ENCODE measurements around the gene TAS1R3. TPM values are rescaled to one million over a fixed set of nuclear protein-coding genes. Genes with fewer than 3 reads are reported as not detected.

Gene TAS1R3
- total RNA-seq, 3 donors from 2014 or later: 0.15 to 0.29 (median 0.19) TPM

DNA sequence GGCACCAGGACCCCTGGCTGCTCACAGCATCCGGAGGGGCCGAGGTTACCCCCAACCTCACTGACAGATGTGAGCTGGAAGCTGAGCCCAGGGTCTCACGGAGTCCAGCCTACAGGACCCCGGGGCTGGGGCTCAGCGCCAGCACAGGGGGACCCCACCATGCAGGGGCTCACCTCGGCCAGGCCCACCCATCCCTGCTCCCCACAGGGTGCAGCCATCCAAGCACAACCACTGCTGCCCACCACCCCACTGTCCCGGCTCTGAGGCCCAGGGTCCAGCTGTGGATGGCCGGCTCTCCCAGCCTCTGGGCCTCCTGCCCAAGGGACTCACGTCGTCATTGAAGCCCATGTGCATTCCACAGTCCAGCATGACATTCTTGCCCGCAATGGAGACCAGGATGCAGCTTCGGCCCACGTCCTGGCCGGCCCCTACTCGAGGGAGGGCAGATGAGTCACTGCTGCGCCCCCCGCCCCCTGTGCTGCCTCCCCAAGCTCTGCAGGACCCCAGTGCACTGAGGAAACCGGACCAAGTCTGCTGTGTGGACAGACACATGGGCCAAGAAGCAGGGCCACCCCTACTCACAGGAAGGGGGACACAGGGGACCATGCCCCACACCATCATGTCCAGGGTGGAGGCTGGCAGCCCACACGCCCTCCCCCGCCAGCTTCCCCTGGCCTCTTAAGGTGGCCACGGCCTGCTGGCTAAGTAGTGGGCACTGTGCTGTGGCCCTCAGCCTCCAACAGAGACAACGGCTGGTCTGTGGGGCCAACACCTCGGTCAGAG, 10.2 kb upstream of the TAS1R3 start:
- DNase-seq (no peak), ATAC-seq (no peak)
- Mint-ChIP-seq H3K36me3 (ENCODE audit: insufficient read depth) (peaks cover 9% of the 10 kb centered on the region), H3K9me3 (no peaks in the 10 kb centered on the region), H3K4me1 (ENCODE audit: low read depth) (peaks cover 26% of the 10 kb centered on the region), H3K4me3 (no peak overlapping the region), H3K27me3 (ENCODE audit: low read depth) (no peaks in the 10 kb centered on the region)

DNA sequence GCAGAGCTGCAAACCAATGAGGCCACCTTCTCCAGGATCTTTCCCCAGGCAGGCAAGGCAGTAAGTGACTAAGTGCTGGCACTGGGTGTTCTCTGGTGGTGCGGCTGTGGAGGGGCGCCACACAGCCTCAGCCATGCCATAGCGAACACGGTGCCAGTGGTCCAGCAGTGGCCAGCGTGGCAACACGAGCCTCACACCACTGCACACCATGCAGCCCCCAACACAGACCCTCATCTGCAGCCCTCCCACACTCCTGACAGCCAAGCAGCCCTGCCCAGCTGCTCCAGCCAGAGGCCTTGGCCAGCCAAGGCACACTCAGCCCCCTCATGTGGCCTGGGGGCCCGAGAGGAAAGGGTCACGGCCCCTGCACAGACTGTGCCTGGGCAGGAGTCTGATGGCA, 9.6 kb upstream of the TAS1R3 start:
- DNase-seq (no peak), ATAC-seq (no peak)
- Mint-ChIP-seq H3K9me3 (no peaks in the 10 kb centered on the region), H3K27me3 (ENCODE audit: low read depth) (no peaks in the 10 kb centered on the region), H3K4me1 (ENCODE audit: low read depth) (peaks cover 31% of the 10 kb centered on the region), H3K36me3 (ENCODE audit: insufficient read depth) (peaks cover 9% of the 10 kb centered on the region), H3K4me3 (no peak overlapping the region)

DNA sequence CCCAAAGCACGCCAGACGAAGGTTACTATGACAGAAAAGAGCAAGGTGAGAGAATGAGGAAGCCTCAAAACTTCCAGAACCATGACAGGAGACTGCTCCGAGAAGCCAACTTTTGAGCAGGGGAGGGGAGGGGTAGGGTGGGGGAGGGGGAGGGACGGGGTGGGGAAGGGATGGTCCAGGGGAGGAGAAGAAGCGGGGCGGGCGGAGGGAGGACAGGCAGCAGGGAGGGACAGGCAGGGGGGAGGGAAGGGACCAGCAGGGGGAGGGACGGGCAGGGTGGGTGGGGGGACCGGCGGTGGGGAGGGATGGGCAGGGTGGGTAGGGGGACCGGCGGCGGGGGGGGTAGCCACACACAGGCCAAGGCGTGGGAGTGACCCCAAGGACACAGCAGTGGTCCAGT, 8.7 kb upstream of the TAS1R3 start:
- H3K9me3 Mint-ChIP-seq: no peaks in the 10 kb centered on the region
- DNase-seq (no peak), ATAC-seq (no peak)
- H3K27me3 Mint-ChIP-seq (ENCODE audit: low read depth): no peaks in the 10 kb centered on the region
- H3K36me3 Mint-ChIP-seq (ENCODE audit: insufficient read depth): peaks cover 6% of the 10 kb centered on the region
- peak overlapping the region; percentile 91 for H3K4me3 Mint-ChIP-seq
- H3K4me1 Mint-ChIP-seq (ENCODE audit: low read depth): peaks cover 31% of the 10 kb centered on the region

DNA sequence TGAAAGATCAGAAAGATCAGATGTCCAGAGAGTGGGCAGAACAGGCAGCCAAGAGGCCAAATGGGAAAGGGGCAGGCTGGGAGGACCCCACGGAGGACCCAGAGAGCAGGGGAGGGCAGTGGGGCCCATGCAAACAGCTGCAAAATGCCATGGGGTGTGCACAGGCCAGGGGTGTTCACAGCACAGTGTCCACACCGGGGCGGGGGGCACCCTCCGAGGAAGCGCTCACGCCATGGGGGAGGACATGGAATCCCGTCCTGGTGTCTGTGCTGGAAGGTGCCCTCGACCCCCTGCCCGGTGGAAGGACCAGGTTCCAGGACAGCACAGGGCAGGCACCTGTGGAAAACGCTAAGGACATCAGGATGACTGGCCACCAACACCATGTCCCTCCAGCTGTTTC, 8.1 kb upstream of the TAS1R3 start:
- ATAC-seq (no peak), DNase-seq (no peak)
- peaks cover 5% of the 10 kb centered on the region for H3K36me3 Mint-ChIP-seq (ENCODE audit: insufficient read depth)
- peak overlapping the region; percentile 91 for H3K4me3 Mint-ChIP-seq
- peaks cover 31% of the 10 kb centered on the region for H3K4me1 Mint-ChIP-seq (ENCODE audit: low read depth)
- H3K9me3 Mint-ChIP-seq: no peaks in the 10 kb centered on the region
- no peaks in the 10 kb centered on the region for H3K27me3 Mint-ChIP-seq (ENCODE audit: low read depth)

DNA sequence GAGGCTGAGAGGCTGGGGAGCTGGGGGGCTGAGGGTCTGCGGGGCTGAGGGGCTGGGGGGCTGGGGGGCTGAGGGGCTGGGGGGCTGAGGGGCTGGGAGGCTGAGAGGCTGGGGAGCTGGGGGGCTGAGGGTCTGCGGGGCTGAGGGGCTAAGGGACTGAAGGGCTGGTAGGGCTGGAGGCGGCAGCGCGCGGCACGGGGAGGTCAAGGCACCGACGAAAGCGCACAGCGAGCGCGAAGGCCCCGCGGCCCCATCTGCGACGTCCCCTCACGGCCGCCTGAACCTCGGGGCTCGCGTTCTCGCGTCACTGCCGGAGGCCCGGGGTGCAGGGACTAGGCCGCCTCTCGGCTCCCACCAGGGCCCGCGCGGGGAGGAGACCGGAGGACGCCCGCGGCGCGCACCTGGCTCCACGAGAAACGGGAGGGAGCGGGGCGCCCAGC, 7.0 kb upstream of the TAS1R3 start:
- ATAC-seq: peak; percentile 33 to 39
- H3K36me3 Mint-ChIP-seq (ENCODE audit: insufficient read depth): peaks cover 5% of the 10 kb centered on the region
- peak overlapping the region; percentile 87 for H3K4me3 Mint-ChIP-seq
- H3K4me1 Mint-ChIP-seq (ENCODE audit: low read depth): peaks cover 31% of the 10 kb centered on the region
- no peak for DNase-seq
- no peaks in the 10 kb centered on the region for H3K9me3 Mint-ChIP-seq
- H3K27me3 Mint-ChIP-seq (ENCODE audit: low read depth): no peaks in the 10 kb centered on the region

DNA sequence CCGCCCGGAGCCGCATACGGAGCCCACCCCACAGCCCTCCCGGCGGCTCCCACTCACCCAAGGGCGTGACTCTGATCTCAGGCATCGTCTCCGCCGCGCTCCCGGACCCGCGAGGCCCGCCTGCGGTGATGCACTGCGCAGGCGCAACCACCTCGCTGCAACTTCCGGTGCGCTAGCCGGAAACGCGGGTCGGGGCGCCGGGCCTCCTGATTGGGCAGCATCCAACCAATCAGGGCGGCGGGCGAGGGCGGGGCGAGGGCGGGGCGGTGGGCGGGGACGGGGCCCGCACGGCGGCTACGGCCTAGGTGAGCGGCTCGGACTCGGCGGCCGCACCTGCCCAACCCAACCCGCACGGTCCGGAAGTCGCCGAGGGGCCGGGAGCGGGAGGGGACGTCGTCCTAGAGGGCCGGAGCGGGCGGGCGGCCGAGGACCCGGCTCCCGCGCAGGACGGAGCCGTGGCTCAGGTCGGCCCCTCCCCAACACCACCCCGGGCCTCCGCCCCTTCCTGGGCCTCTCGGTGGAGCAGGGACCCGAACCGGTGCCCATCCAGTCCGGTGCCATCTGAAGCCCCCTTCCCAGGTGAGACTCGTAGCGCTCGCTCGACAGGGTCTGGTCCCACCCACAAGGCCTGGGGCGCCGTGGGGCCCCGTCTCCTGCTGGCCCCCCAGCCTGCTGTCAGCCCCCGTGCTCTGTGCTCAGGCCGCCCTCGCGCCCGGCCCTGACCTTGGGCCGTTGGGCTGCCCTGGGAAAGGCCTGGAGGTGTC, 6.4 kb upstream of the TAS1R3 start, which contains the start of the genes CPTP and INTS11:
Gene CPTP (plus strand): TSS at position 279 of the 764 bp plus-strand sequence. CDS start 2,109 bp downstream, outside the sequence.
Gene INTS11 (minus strand): TSS at position 137 of the 764 bp plus-strand sequence. CDS start 52 bp downstream, at position 85.
- ATAC-seq (peak; percentile 84 to 85), DNase-seq (peak; percentile 96)
- Mint-ChIP-seq H3K4me1 (ENCODE audit: low read depth) (peaks cover 31% of the 10 kb centered on the region), H3K4me3 (peak within 1 kb of the TSS; percentile 91), H3K36me3 (ENCODE audit: insufficient read depth) (peaks cover 5% of the 10 kb centered on the region), H3K27me3 (ENCODE audit: low read depth) (no peaks in the 10 kb centered on the region), H3K9me3 (no peaks in the 10 kb centered on the region)

DNA sequence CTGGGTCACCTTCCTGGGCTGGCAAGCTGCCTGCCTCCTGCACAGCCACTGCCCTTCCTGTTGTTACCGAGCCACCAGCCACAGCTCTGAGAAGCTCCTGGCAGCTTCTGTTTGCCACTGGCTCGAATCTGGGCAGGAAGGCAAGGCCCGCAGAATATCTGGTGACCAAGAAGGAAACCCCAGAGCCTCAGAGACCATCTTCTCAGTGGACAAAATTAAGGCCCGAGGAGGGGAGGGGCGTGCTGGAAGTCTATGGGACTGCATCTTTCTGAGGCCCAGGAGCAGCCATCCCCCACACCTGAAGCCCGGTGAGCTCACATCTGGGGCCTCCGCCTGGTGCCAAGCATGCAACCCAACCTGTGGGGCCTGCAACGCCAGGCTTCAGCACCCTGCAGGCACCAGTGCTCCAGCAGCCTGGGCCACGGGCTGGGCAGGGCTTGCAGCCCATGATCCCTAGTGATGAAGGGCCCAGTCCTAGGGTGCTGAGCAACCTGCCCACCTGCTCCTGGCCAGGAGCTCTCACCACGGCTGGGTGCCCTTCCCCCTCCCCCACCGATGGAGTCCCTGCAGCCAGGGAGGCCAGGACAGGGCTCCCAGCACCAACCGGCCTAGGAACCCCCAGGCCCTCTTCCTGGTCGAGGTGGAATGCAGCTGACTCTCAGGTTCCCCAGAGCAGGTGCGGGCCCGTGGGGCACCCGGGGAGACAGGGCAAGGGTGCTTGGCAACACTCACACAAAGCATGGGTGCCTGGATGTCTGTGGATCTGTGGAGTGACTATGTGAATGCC, 5.6 kb upstream of the TAS1R3 start:
- Mint-ChIP-seq H3K4me3 (peak overlapping the region; percentile 77), H3K4me1 (ENCODE audit: low read depth) (peaks cover 33% of the 10 kb centered on the region), H3K36me3 (ENCODE audit: insufficient read depth) (peaks cover 5% of the 10 kb centered on the region), H3K9me3 (no peaks in the 10 kb centered on the region), H3K27me3 (ENCODE audit: low read depth) (no peaks in the 10 kb centered on the region)
- DNase-seq (no peak), ATAC-seq (no peak)

DNA sequence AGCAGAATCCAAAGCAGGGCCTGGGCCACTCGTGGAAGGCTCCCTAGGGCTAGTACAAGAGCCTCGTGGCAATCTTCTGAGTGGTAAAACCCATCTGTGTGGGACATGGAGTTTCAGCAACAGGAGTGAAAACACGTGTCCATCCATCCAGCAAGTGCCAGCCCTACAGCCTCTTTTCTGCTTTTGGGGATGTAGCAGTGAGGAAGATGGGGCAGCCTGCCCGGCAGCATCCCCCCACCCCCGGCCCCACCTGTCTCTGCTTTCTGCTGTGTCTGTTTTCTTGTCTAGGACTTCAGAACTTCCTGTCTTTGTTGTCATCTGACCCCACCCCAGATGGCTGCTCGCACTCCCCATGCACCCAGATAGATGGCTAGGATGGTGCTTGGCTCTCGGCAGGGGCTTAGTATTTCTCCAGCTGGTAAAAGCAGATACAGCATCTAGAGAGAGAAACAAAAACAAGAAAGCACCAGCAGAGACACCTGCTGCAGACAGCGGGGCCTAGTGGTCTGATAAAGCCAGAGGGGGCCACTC, 4.9 kb upstream of the TAS1R3 start:
- Mint-ChIP-seq H3K9me3 (no peaks in the 10 kb centered on the region), H3K4me3 (peak overlapping the region; percentile 77), H3K27me3 (ENCODE audit: low read depth) (no peaks in the 10 kb centered on the region), H3K4me1 (ENCODE audit: low read depth) (peaks cover 33% of the 10 kb centered on the region), H3K36me3 (ENCODE audit: insufficient read depth) (peaks cover 5% of the 10 kb centered on the region)
- ATAC-seq: no peak
- no peak for DNase-seq

DNA sequence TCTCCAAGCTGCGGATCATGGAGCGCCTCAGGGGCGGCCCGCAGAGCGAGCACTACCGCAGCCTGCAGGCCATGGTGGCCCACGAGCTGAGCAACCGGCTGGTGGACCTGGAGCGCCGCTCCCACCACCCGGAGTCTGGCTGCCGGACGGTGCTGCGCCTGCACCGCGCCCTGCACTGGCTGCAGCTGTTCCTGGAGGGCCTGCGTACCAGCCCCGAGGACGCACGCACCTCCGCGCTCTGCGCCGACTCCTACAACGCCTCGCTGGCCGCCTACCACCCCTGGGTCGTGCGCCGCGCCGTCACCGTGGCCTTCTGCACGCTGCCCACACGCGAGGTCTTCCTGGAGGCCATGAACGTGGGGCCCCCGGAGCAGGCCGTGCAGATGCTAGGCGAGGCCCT, 3.8 kb upstream of the TAS1R3 start:
- H3K9me3 Mint-ChIP-seq: no peaks in the 10 kb centered on the region
- H3K27me3 Mint-ChIP-seq (ENCODE audit: low read depth): no peaks in the 10 kb centered on the region
- peaks cover 26% of the 10 kb centered on the region for H3K4me1 Mint-ChIP-seq (ENCODE audit: low read depth)
- H3K36me3 Mint-ChIP-seq (ENCODE audit: insufficient read depth): peaks cover 5% of the 10 kb centered on the region
- DNase-seq (no peak), ATAC-seq (no peak)
- no peak overlapping the region for H3K4me3 Mint-ChIP-seq

DNA sequence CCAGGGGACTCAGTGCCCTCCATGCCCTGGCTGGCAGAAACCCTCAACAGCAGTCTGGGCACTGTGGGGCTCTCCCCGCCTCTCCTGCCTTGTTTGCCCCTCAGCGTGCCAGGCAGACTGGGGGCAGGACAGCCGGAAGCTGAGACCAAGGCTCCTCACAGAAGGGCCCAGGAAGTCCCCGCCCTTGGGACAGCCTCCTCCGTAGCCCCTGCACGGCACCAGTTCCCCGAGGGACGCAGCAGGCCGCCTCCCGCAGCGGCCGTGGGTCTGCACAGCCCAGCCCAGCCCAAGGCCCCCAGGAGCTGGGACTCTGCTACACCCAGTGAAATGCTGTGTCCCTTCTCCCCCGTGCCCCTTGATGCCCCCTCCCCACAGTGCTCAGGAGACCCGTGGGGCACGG, 2.8 kb upstream of the TAS1R3 start:
- DNase-seq (no peak), ATAC-seq (no peak)
- H3K4me3 Mint-ChIP-seq: no peak overlapping the region
- H3K36me3 Mint-ChIP-seq (ENCODE audit: insufficient read depth): peaks cover 4% of the 10 kb centered on the region
- peaks cover 20% of the 10 kb centered on the region for H3K4me1 Mint-ChIP-seq (ENCODE audit: low read depth)
- no peaks in the 10 kb centered on the region for H3K9me3 Mint-ChIP-seq
- no peaks in the 10 kb centered on the region for H3K27me3 Mint-ChIP-seq (ENCODE audit: low read depth)

DNA sequence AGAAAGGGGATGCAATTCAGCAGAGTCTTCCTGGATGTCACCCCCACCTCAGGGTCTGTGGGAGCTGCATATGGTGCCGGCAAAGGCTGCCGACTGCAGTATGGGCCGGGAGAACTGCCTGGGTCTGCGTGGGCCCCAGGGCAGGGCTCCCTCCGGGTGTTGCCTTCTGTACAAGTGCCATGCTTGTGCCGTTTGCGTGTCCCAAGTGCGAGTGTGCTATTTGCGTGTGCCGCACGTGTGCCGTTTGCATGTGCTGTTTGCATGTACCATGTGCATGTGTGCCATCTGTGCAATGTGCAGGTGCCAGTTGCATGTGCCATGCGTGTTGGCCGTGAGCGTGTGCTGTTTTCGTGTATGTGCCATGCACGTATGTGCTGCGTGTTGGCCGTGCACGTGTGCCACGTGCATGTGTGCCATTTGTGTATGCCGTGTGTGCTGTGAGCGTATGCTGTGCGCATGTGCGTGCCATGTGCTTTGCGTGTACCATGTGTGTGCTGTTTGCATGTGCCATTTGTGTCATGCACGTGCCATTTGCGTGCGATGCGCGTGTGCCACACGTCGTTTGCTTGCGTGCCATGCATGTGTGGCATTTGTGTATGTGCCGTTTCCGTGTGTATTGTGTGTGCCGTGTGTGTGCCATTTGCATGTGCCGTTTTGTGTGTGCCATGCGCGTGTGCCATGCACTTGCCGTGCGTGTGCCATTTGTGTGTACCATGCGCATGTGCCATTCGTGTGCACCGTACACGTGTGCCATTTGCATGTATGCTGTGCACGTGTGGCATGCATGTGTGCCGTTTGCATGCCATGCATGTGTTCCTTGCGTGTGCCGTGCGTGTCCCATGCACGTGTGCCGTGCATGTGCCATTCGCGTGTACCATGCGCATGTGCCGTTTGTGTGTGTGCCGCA, 1.5 kb upstream of the TAS1R3 start:
- peaks cover 15% of the 10 kb centered on the region for H3K4me1 Mint-ChIP-seq (ENCODE audit: low read depth)
- no peak overlapping the region for H3K4me3 Mint-ChIP-seq
- H3K9me3 Mint-ChIP-seq: no peaks in the 10 kb centered on the region
- no peaks in the 10 kb centered on the region for H3K27me3 Mint-ChIP-seq (ENCODE audit: low read depth)
- no peak for ATAC-seq
- no peaks in the 10 kb centered on the region for H3K36me3 Mint-ChIP-seq (ENCODE audit: insufficient read depth)
- no peak for DNase-seq

DNA sequence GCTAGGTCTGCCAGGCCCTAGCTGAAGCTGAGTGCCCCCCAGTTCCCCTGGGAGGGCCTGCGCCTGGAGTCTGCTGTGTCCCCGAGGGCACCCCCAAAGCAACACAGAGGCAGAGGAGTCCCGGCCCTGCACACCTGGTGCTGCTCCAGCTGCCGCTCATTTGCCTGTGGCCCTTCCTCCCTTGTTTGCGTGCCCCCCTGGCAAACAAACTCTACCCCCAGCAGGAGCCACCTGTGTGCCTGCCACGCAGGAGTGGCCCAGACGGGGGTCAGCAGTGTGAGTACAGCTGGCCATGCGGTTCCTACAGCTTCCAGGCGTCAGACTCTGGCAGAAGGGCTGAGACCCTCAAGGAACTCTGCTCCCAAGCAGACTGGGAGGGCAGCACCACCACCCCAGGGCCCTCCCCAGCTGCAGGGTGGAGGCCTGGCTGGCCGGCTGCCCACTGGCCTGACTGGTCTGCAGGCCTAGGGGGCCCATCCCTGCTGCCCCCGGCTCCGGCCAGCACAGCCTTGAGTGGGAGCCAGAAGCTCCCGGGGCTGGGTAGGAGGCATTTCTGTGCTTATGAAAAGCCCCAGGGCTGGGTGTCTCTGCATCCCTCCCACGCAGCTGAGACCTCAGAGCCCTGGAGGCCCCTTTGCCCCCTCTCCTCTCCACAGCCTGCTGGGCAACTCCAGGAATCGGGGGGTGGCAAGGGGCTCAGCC, 563 bp upstream of the TAS1R3 start:
- H3K36me3 Mint-ChIP-seq (ENCODE audit: insufficient read depth): no peaks in the 10 kb centered on the region
- no peak for ATAC-seq
- H3K4me3 Mint-ChIP-seq: no peak overlapping the region
- H3K9me3 Mint-ChIP-seq: no peaks in the 10 kb centered on the region
- H3K4me1 Mint-ChIP-seq (ENCODE audit: low read depth): peaks cover 11% of the 10 kb centered on the region
- H3K27me3 Mint-ChIP-seq (ENCODE audit: low read depth): no peaks in the 10 kb centered on the region
- no peak for DNase-seq
